HG02623 (cell line): ENCODE measurements around the gene NUAK2.

Experiments used
- ATAC-seq: cut with Tn5 transposase; IDR thresholded peaks from one replicate; pipeline ENCODE4 v1.9.1; 2021; ENCODE audit warnings: moderate library complexity; ENCODE audit not compliant: unreplicated experiment

NUAK2 gene

DNA sequence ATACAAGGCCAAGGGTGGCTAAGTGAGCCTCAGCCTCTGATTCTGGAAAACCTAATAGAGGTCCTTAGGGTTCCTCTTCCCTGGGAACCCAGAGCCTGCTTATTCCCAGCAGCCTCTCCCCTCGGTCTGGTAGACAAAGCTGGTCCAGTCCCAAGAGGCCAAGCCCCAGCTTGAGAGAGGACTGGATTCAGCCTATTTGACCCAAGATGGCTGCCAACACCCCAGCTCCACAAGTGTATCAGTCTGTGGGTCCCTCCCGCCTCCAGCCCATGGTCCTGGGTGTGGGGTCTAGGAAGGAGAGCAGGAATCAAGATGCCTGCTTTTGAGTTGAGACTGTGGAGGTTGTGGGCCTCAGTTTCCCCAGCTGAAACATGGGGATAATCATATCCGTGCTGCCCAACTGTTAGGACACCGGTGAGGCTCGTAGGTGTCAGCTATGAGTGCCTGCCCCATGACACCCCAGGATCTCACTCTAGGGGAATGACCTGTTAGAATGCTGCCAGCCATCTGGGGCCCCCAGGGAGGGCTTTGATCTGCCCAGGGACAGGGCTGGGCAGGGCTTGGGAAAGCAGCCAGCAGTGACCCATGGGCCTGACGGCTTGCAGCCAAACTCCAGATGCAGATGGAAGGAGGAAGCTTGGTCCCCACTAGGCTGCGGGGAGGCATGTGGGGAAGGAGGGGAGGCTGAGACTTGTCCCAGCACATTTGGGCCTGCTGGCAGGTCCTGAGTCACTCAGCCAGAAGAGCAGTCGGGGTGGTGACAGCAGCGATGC, 45.4 kb downstream of the NUAK2 start:
- no peak for ATAC-seq

DNA sequence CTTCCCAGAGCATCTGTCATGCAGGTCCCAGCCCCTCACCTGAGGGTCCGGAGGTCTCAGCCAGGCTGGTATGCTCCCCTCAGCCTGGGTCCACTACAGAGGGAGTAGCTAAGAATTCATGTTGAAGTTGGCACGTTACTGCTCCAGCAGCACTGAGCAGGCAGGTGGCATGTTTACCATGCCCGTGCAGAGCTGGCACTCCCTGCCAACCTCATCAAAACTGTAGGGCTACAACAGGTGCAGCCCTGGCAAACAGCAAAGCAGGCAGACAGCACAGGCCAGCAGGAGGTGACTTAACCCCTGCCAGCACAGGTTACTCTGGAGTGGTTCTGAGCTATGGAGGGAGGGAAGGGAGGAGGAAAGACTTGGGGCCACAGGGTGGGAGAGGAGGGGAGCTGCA, 46.4 kb downstream of the NUAK2 start:
- no peak for ATAC-seq

DNA sequence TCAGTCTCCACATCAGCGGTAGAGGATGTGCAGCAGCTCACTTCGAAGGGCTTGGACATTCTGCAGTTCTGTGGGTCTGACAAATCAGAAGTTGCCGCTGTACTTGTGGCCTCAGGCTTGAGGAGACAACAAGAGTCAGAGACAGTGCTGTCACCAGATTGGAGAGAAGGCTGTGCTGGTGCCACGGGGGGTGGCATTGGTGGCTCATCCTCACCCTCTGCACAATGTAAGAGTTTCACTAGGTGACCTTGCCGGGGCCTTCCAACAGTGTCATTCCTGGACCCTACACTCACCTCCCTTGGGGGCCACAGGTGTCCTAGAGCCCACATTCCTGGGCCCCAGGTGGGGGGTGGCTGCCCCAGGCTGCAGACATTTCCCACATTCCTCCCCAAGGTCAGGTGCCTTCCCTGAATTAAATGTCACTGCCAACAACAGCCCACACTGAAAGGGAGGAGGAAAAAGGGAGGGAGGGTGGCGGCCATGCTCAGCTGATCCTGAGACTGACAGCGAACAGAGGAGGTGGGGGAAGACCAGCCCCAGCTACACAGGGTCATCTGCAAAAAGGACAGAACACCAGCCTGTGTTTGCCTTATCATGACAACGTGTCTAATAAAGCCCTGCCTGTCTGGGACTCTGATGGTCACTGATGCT, 47.4 kb downstream of the NUAK2 start:
- ATAC-seq, result no peak

GRCh38 chr1:205273551-205273982, 48.0 kb downstream of the NUAK2 start:
- ATAC-seq, result peak; percentile 57

DNA sequence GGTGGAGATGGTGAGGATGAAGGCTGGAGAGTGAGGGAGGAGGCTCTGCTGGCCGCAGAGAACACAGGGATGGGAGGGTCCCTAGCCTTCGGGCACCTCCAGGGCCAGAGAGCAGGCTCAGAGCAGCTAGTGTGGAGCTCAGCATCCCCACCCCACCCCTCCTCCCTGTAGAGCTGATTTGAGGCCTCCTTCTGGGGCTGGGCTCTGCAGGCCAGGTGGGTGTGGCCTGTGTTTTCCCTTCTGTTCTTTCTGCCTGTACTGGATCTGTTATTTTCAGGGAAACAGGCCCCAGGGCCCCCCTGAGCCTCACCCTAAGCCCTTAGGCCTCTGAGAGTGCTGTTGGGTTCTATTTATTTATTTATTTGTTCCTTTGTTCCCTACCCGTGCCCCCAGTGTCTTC, 49.0 kb downstream of the NUAK2 start:
- no peak for ATAC-seq

DNA sequence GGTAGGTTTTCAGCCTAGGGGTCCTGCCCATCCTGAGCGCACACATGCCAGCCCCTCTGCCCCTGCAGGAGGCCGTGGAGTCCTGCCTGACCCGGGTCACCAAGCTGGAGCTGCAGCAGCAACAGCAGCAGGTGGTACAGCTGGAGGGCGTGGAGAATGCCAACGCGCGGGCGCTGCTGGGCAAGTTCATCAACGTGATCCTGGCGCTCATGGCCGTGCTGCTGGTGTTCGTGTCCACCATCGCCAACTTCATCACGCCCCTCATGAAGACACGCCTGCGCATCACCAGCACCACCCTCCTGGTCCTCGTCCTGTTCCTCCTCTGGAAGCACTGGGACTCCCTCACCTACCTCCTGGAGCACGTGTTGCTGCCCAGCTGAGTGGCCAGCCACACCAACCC, 49.8 kb downstream of the NUAK2 start:
- no peak for ATAC-seq

DNA sequence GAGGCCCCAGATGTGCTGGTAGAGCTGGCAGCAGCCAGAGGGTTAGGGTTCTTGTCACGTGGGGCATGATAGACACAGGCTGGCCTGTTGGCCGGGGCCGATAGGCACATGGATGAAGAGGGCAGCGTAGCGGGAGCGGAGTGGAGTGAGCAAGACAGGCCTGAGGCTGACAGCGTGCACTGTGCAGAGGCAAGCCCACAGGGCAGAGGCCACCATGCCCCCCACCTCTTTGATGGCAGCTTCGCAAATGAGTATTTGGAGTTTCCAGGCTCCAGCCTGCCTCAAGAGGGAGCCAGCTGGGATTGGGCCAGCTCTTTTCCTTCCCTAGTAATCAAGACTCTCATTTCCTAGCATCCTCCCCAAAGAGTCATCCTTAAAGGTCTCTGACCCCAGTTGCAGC, 50.3 kb downstream of the NUAK2 start:
- ATAC-seq, result no peak

DNA sequence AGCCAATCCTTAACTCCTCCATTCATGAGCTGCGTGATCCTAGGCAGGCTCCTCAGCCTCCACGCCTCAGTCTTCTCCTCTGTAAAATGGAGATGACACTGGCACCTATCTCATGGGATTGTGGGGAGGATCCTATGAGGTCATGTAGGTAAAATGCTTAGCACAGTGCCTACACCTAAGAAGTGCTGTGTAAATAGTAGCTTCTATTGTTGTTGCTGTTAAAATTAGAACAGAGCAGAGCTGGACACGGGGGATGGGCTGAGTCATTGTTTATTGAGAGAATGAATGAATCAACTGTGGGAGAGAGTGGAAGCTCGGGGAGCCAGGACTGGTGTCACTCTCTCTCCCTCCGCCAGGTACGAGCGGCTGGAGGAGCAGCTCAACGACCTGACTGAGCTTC, 50.8 kb downstream of the NUAK2 start:
- no peak for ATAC-seq

- ATAC-seq, result no peak
These were observed 51.3 kb downstream of the NUAK2 start for GRCh38 chr1:205270271-205270670.

DNA sequence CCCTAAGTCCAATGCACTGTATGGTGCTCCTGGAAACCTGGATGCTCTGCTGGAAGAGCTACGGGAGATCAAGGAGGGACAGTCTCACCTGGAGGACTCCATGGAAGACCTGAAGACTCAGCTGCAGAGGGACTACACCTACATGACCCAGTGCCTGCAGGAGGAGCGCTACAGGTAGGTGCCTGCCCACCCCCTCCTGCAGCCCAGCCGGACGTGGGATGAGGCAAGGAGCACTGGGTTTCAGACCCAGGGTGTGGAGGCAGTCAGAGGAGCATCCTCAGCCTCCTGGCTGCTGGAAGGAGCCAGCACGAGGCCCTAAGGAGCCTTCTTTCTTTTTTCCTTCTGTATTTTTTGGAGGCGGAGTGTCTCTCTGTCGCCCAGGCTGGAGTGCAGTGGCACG, 51.8 kb downstream of the NUAK2 start:
- ATAC-seq, result no peak

- no peak for ATAC-seq
These were observed 52.5 kb downstream of the NUAK2 start for GRCh38 chr1:205268846-205269680.

DNA sequence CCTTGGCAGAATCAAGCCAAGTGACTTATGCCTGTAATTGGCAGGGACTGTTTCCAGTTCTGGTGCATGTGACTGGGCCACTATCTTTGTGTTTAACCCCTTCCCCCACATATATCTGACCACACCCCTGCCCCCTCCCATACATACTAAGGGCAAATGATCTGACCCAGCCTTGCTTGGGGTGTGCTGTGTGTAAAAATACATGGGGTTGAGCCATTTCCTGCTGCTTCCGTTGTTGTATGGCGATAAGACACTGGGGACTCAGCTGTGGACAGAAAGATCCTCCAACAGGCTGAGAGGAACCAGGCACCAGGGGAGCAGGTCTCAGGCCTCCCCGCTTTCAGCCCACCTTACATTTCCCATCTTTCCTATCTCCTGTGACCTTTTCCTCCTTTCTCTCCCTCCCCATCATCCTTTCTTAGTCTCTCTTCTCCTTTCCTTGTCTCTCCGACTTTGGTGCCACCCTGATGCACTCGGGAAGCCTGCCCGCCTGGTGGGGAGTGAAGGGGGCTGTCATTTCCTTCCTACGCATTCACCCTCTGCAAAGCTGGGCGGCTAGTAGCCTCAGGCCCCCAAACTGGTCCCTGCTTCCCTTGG, 54.1 kb downstream of the NUAK2 start:
- ATAC-seq, result no peak

GRCh38 chr1:205266611-205267305, 54.8 kb downstream of the NUAK2 start:
- ATAC-seq, result no peak

DNA sequence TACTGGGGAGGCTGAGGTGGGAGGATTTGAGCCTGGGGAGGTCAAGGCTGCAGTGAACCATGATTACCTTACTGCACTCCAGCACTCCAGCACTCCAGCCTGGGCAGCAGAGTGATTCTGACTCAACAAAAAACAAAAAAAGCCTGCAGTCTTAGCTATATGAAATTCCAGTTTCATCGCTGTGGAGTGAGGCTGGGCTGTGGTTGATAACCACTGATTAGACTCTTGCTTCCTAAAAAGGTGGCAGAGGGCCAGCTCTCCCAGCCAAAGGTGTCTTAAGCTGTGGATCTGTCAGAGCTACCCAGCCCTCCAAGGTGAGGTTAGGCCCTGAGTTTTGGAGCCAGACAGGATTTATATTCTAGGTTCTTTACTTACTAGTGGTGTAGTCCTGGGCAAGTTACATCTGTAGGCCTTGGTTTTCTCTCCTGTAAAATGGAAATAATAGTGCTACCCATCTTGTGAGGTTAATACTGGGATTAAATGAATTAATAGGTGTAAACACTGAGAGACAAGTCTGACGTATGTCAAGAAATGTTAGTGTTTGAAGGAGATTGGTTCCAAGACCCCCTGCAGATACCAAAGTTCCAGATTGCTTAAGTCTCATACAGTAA, 57.9 kb downstream of the NUAK2 start:
- no peak for ATAC-seq

DNA sequence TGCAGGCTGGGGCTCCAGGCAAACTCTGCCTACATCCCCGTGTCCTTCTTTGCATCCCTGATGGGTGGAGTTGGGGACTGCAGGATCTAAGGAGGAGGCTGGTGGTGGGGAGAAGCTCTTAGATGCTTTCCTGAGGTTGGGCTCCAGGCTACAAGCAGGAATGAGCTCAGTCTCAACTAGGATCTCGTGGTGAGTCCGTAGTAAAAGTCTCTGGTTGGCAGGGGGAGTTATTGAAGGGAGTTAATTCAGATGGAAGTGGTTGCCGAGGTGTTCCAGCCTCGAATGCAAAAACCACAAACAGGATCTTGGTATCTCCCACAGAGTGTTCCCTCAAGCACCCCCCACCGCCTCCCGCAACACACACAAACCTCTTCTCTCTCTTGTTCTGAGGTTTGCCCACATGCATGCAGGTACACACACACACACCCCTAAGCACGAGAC, 58.8 kb downstream of the NUAK2 start:
- ATAC-seq, result no peak

GRCh38 chr1:205261946-205262691, 59.4 kb downstream of the NUAK2 start:
- no peak for ATAC-seq

DNA sequence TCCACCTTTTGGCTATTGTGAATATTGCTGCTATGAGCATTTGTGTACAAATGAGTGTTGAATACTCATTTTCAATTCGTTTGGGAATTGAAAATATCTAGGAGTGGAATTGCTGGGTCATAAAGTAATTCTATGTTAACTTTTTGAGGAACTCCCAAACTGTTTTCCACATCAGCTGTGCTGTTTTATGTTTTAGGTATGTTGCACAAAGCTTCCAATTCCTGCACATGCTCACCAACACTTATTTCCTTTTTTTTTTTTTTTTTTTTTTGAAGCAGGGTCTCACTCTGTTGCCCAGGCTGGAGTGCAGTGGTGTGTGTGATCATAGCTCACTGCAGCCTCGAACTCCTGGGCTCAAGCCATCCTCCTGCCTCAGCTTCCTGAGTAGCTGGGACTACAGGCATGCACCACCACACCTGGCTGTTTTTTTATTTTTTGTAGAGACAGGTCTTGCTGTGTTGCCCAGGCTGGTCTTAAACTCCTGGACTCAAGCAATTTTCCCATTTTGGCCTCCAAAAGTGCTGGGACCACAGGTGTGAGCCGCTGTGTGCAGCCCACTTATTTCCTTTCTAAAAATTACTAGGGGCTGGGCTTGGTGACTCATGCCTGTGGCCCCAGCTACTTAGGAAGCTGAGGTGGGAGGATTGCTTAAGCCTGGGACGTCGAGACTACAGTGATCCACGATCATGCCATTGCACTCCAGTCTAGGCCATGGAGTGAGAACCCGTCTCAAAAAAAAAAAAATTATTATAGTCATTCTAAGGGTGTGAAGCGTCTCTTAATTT, 60.4 kb downstream of the NUAK2 start:
- ATAC-seq, result no peak

GRCh38 chr1:205259998-205260397, 61.5 kb downstream of the NUAK2 start:
- ATAC-seq, result no peak

- no peak for ATAC-seq
These were observed 62.2 kb downstream of the NUAK2 start for GRCh38 chr1:205259324-205259832.
